ENCODE data around the gene CHMP6.
A peak's percentile ranks its signal among the peaks of the same experiment; 100 is the strongest.

CHMP6 gene

DNA sequence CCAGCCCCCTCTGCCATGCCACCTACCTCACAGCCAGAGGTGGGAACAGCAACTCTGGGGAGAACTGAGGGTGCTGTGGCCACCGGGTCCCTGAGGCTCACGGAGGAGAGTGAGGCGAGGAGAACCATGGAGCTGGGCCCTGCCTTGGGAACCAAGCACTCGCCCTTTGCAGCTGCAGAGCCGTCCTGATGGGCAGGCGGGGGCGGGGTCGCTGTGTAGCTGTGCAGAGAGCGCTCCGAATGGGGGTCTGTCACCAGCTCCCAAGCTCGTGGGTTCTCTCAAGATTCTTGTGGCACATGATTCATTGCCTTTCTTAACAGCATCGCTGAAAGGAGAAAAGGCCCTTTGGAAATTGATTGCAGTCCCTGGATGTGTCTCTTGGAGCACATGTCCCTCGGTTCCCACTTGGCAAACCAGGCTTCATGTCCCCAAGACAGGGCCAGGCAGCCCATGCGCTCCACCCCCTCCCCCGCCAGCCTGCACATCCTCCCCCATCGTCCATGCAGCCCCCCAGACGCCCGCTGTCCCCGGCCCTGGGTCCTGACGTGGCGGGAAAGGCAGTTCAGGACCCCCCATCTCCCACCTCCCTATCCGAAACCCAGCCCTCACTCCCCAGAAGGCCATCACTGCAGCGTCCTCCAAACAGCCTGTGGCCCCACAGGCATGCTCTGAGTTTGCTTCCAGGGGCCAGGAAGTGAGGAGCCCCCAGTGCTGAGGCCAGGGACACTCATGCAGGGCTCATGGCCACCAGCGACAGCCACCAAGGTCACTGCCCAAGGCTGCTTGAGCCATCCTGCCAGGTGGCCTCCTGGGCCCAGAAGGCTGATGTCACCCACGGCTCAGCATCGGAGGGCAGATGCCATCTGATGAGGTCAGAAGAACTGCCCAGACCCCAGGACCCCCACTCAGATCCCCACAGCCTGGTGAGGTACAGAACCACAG, 20.6 kb upstream of the CHMP6 start:
- DNase-seq (ENCODE audit: low read depth in 2 of 2) = no peak

DNA sequence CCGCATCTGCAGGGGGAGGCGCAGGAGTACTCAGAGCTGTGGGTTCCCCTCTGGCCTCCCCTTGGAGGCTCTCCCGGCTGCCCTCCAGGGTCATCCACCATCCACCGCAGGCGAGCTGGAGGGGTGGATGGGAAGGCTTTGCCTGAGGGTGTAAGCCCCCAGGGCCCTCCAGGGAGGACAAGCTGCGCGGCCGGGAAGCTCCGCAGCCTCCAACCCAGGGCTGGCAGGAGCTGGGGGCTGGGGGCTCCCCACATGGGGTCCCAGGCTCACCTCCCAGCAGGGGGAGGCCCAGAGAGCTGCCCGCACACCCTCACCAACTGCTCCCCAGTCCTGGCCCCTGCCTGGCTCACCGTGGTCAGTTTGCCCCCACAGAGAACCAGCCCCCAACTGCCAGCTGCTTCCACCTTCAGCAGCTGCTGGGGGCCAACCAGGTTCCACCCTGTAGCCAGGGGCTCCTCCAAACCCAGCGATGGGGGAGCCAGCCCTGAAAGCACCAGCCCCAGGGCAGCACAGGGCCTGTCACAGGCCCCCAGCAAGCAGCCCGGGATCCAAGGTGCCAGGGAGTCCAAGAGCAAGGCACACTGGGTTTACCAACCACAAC, 19.8 kb upstream of the CHMP6 start:
- no peak for DNase-seq (ENCODE audit: low read depth in 2 of 2)

- no peak for DNase-seq (ENCODE audit: low read depth in 2 of 2)
Measured at GRCh38 chr17:80976701-80977100, 14.9 kb upstream of the CHMP6 start.

- DNase-seq (ENCODE audit: low read depth in 2 of 2) = no peak
Measured at GRCh38 chr17:80977172-80977571, 14.5 kb upstream of the CHMP6 start.

GRCh38 chr17:80978499-80979497, 12.8 kb upstream of the CHMP6 start:
- no peak for DNase-seq (ENCODE audit: low read depth in 2 of 2)

DNA sequence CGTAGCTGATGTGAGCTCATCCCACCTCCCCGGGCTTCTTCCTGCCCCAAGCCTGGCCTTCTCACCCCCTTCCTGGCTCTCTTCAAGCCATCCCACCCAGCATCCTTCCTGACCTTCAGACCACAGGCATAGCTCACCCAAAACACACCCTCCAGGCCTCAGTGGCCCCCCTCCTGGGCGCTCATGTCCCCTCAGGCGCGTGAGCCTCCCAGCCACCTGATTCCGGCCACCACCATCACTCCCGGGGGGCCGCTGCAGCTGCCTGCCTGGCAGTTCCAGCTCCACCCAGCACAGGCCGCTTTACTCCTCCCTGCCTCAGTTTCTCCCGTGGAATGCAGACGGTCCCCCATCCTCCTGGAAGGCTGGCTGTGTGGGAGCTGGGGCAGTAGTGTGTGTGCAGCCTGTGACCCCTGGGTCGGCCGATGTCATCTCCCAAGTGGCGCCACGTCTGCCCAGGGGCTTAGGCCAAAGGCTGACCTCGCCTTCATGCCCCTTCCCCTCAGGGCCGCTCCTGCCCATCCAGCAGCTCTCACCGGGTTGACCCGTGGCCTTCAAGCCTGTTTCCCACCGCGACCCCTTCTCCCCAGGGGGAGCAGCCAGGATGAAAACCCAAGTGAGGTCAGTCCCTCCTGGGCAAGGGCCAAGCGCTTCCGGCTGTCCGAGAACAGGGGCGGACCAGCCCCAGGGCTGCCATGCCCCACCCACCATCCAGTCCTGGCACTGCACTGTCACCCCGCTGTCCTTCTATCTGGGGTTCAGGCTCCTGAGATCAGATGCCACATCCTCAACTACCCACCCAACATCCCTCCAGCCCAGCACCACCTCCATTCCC, 11.9 kb upstream of the CHMP6 start:
- no peak for DNase-seq (ENCODE audit: low read depth in 2 of 2)

GRCh38 chr17:80980397-80981061, 11.1 kb upstream of the CHMP6 start:
- DNase-seq (ENCODE audit: low read depth in 2 of 2) = peak; percentile 35 to 43

DNA sequence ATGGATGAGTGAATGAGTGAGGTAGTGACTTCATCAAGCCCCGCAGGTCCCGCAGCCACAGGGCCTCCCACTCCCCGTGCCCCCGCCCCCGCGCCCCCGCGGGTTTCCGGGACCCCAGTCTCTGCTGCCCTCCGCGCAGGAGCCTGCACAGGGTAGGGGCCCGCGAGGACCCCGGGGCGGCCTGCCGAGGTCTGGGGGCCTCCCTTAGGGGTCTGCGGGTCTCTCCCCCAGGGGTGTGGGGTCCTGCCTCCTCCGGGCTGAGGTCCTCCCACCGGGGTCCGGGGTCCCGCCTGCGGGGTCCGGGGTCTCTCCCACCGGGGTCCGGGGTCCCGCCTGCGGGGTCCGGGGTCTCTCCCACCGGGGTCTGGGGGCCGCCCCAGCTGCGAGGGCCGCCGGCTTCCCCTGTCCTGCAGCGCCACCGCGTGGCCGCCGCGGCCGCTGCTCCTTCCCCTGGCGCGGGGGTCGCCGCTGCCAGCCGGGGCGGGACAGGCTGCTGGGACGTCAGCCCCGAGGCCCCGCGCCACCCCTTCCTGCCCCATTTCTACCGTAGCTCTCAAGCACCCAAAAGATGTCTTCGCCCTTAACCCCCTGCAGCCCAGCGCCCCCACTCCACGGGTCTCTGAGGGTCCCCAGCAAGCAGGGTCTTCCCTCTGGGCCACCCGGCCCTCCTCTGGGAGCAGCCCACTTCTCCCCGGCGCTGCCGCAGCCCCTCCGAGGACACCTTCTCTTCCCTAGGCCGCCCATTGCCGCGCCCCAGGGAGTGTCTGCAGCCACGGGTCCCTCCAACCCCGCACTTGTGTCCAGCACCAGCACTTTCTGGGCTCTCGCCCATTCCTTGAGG, 10.4 kb upstream of the CHMP6 start:
- no peak for DNase-seq (ENCODE audit: low read depth in 2 of 2)

DNA sequence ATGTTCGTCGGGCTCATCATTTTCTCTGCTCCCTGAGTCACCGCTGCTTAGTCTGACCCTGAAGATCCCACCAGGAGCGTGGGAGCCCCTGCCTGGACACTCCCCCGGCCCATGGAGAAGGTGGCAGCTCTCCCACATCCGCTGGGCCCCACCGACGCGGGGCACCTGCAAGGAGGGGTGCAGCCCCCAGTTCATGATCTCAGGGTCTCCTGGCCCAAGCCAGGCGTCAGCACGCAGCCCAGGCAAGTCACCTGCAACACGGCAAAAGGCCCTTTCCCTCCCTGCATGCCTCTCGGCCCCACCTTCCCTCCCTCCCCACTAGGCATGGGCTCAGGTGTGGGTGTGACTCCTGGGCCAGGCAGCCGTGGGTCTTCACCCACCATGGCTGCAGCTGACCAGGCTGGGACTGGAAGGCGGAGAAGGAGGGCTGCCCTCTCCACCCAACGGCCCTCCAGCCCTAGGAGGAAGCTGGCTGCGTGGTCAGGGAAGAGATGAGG, 9.7 kb upstream of the CHMP6 start:
- DNase-seq (ENCODE audit: low read depth in 2 of 2) = no peak

DNA sequence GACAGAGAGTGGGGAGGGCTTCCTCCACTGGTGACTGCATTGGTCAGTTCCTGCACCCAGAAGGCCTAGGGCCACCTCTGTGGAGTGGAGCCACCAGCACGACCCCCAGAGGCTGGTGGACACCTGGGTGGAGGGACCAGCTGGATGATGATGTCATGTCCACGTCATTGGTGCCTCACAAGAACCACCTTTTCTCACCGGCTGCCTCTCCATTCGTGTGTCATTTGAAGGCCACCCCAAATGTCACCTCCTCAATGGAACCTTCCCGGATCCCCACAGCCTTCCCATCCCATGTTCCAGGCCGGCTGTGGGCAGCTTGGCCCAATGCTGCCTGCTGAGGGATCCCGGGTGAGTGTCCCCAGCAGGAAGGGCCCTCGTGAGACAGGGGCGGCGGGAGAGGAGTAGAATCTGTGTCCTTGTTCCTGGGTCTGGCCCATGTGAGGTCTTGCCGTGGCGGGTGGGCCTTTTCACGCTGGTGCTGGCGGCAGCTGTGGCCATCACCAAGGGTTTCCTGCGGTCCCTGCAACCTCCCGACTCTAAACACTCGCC, 9.1 kb upstream of the CHMP6 start:
- no peak for DNase-seq (ENCODE audit: low read depth in 2 of 2)

GRCh38 chr17:80983545-80983944, 8.1 kb upstream of the CHMP6 start:
- DNase-seq (ENCODE audit: low read depth in 2 of 2) = no peak

GRCh38 chr17:80984749-80985148, 6.9 kb upstream of the CHMP6 start:
- DNase-seq (ENCODE audit: low read depth in 2 of 2) = no peak

DNA sequence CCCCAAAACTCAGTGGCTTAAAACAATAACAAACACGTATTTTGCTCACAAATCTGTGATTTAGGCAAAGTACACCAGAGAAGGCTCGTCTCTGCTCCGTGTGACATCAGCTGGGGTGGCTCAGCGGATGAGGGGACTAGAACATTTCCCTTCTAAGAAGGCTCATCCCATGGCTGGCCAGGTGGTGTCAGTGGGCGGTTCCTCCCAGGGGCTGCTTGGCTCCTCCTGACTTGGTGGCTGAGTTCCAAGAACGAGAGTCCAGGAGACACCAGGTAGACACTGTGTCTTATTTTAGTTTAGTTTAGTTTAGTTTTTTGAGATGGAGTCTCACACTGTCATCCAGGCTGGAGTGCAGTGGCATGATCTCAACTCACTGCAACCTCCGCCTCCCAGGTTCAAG, 5.6 kb upstream of the CHMP6 start:
- DNase-seq (ENCODE audit: low read depth in 2 of 2) = no peak

DNA sequence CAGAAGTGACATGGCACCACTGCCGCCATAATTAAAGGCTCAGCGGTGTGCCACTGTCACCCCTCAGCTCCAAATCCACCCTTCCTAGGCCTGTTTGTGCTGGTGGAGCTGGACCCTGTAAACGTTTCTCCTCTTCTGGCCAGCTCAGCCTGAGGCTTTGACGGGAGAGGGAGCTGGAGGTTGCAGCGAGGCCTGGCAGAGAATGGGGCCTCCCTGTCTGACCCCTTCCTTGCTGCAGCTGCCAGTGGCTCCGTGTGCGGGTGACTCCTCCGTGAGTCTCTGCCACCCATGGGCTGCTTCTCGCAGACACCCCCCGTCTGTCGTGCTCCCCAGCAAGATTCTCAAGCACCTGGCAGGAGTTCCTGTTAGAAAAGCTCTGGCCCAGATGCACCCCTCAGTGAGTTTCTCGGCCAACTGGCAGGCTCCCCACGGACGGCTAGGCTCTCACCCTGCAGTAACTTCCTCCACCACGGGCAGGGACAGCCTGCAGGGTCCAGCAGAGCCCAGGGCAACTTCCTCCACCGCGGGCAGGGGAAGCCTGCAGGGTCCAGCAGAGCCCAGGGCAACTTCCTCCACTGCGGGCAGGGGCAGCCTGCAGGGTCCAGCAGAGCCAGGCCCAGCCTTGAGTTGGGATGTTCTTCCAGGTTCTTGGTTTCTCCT, 4.7 kb upstream of the CHMP6 start:
- DNase-seq (ENCODE audit: low read depth in 2 of 2) = no peak

GRCh38 chr17:80987941-80988461, 3.6 kb upstream of the CHMP6 start:
- no peak for DNase-seq (ENCODE audit: low read depth in 2 of 2)

DNA sequence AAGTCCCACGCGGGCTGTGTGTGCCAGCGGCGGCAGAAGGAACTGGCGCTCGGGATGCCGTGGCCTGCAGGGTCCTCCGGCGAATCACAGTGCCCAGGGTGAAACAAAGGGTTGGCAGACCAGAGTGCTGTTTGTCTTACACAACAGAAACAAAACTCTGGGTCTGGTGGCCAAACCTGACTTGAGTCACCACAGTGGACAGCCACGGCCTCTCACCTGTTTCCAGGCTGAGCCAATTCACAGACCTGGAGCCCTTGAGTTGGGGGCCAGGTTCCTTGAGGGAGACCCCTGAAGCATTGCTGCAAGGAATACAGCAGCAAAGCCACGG, 2.1 kb upstream of the CHMP6 start:
- DNase-seq (ENCODE audit: low read depth in 2 of 2) = no peak

- no peak for DNase-seq (ENCODE audit: low read depth in 2 of 2)
Measured at GRCh38 chr17:80990921-80991644, 558 bp upstream of the CHMP6 start.

All from activated CD8-positive, alpha-beta memory T cell treated with anti-CD3 and anti-CD28 coated beads for 4 hours (primary cell).